Activated T-helper 1 cell treated with Interleukin-2 at 50 U/mL for 16 hours (primary cell): ENCODE results near the gene DTYMK.

Experiments
- DNase-seq: peaks from one replicate; pipeline ENCODE4 v3.0.0-alpha.2; 2020; ENCODE audit warnings: low read depth

Gene DTYMK

DNA sequence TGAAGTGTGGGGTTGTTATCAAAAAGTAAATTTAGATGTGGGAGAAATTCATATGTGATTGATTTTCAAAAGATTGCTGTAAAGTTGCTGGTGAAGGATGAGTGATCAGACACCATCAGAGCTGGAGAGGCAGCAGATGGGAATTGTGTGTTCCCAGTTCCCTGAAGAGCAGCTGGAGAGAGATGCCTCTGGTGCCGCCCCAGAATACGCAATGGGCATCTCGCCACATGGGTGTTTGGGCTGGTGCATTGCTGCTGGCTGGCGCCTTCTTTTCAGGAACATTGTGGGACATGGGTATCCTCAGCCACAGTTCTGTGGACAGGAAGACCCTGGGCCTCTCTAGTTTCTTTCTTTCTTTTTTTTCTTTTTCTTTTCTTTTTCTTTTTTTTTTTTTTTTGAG is 37.2 kb downstream of the DTYMK start:
- no peak for DNase-seq

DNA sequence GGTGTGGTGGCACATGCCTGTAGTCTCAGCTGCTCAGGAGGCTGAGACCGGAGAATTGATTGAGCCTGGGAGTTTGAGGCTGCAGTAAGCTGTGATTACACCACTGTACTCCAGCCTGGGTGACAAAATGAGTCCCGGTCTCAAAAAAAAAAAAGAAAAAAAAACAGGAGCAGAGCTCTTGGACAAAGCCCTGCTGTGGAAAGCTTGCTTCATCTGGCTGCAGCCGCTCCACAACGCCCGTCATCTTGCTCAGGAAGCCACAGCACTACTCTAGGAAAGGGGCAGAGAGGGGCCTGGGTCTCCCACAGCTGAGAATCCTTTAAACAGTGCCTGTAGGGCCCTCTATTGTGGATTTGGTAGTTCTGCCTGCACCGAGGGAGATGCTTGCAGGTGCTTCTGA is 38.2 kb downstream of the DTYMK start:
- no peak for DNase-seq

DNA sequence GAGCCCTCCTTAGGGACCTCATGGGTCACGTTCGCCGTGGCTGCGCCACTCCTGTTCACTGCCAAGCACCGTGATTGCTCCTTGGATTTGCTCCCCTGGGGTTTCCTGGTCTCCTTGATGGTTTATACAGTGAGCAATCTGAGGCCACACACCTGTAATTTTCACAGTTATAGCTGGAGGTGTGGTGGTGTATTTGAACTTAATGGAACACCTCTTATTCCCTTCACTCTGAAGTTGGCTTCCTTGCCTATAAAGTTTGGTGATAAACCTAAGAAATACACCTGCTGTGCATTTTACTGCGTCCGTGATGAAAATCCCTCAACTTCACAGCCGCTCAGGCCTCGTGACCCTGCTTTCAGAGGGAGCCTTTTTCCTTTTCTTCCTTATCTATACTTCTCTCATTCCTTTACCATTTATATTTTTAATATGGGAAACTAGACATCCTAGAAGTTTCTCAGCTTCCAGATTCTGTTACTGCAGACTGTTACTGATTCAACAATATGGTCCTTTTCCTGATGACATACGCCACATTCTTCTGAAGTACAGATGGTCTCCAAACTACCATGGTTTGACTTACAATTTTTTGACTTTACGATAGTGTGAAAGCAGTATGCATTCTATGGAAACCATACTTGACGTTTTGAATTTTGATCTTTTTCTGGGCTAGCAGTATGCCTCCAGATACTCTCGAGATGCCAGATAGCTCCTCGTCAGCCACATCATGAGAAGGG is 40.5 kb downstream of the DTYMK start:
- no peak for DNase-seq

DNA sequence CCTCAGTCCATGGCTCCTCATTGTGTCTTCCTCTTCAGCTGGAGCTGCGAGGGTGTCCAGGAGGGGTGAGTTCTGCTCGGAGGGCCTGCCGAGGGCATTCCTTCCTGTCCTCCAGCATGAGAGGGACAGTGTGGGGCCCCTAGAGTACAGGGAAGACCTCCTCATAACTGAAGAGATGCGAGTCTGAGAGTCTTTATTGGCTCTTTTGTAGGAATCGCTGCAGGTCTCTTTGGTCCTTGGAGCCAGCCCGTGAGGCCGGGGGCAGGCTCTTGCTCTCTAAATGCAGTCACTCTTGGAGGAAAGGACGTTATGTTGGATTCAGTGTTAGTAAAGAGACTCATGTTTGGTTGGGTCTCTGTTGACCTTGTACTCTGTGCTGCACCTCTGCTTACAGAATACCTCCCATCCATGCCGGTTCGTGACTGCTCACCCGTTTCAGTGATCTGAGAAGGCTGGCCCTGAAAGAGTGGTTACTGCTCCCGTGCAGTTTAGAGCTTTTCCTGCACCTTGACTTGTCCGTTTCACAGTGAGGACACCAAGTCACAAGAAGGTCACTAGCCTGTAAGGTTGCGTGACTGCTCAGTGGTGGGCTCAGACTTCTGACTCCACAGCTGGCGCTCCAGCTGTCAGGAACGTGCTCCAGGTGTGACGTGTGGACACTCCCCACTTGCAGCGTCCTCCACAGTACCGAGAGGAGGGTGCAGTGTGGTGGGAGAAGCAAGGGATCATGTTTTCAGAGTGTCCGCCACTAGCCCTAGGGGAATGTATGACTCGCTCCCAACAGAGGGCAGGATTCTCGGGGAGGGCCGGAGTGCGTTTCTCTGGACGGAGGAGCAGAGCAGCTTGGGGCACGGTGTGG is 41.3 kb downstream of the DTYMK start:
- no peak for DNase-seq

DNA sequence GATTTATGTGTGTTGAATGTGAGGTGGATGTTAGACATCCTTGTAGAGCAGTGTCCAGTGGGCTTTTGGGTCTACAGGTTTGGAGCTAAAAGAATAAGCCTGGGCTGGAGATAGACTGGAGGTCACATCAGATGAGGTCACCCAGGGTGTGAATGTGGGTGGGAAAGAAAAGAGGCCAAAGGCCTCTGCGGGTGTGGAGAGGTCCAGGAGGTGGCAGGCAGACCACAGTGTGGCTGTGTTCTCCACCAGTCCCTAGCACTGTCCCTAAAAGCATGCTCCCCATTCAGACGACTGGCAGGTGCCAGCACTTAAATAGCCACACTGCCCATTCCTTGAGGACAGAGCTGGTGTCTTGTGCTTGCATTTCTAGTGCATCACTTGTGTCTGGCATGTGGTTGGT is 45.0 kb downstream of the DTYMK start:
- no peak for DNase-seq

DNA sequence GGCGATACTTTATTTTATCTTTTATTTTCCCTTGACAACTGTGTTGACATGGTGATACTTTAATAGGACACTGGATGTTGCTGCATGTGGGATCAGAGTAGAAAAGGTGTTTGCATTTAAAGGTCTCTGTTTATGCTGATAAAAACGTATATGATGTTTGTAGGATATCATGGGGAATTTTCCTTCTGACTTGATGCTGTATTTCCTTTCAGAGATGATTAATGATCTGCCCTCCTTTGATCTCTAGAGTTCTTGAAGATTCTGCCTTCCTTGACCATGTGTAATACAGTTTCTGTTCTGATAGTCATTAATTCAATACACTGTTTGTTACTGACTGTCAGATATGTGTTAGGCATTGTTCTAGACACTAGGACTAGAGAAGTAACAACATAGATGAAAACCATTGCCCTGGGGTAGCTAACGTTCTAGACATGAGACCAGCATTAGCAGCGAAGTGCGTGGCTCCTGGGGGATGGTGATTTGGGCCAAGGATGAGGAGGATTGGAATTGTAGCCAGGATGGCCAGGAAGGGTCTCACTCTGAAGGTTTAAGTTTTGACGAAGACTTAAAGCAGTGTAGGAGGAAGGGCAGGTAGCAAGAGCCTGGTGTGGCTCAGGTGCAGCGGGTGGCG is 46.3 kb downstream of the DTYMK start:
- DNase-seq, result no peak

DNA sequence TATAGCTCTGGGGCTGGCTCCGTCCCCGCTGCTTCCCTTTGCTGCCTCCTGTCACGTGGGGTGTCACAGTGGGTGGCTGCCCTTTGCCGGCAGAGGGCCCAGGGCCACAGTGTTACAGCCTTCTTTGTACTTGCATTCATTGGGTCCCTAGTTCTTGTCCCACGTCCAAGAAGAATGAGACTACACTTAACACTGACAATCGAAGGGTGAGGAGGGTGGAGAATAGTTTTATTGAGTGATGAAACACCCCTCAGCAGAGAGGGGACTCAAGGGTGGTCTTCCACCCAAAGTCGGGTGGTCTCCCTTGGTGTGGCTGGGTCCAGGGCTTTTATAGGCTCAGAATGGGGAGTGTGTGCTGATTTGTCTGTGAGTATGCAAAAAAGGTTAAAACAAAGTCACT is 47.2 kb downstream of the DTYMK start:
- no peak for DNase-seq

DNA sequence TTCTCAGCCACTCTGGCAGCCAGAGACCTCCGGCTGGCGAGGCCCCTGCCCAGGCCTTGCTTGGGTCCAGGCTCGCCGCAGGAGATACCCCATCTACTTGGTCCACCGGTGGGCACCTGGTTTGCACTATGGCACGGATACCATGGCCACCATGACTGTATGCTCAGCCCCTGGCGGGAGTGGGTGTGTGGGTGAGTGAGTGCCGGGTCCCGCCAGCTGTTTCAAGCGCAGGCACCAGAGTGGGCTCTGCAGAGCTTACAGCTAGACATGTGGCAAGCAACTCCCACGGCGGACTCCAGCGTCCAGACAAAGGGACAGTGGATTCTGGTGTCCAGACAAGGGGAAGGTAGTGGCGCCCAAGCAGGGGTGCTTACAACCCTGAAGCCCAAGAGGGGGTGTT is 47.7 kb downstream of the DTYMK start:
- DNase-seq, result no peak

DNA sequence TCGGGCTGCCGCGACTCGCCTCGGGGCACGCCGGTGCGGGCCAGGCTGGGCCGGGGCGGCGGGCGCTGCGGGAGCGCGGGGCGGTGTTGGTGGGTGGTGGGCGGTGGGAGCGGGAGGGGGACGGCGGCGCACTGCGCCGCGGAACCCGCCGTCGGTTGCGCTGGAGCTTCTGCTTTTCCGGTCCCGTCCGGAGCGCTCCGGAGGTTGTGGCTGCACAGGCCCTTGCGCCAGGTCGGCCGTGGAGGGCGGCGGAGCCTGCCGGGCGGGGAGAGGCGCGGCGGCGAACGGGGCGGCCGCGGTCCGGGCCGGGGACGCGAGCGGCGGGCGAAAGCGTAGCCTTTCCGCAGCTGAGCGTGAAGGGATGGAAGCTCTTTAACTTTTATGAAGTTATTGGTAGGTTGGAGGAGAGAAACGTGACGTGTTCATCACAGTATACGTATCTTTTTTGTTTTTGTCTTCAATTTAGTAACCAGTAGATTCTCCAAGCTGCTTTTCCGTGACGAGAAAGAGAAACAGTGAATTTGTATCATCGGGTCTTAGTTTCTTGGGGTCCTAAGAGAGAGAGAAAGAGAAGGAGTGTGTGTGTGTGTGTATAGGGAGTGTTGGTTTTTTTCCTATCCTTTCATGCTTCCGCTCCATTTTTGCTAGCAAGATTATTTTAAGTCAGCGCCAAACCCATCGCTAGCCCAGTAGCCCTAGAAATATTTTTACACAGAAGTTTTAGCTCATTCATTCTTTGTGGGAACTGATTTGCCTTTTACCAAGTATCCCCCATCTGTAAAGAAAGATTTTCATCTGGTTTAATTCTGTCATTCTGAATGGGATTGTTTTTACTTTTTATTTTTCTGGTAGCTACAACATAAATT is 48.6 kb downstream of the DTYMK start:
- no peak for DNase-seq

DNA sequence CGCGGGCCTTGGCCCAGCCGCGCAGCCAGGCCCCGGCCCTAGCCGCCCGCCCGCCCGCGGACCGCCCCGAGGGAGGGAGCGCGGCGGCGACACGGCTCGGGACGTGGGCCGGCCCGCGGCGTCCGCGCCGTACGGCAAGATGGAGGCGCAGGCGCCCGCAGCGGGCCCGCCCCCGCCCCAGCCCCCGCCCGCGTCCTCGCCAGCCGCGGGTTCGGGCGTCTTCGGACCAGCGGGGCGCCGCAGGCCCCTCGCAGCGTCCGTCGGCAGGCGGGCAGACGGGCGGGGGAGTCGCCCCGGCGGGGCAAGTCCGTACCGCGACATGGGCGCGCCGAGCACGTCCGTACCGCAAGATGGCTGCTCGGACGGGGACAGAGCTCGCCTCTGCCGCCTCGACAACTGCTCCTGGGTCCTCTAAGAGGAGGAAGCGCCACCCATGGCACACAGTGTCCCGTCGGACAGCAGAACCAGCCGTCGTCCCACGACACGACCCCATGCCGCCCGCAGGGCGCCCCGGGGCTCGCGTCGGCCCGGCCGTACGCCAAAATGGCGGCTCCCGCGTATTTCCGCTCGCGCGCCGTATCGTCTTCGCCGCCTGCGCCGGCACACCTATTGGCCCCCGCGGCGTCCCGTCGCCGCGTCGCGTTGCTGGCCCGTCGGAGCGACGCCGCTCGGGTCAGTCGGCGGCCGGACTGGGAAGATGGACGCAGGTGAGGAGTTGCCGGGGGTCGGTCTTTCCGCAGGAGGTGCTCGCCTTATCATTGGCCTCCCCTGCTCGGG is 49.4 kb downstream of the DTYMK start, which contains the start of the genes ATG4B and THAP4:
Gene ATG4B, plus strand, starts transcription at position 676 of the 777 bp plus-strand sequence. Its CDS starts 22 bp downstream, at position 698.
Gene THAP4, minus strand, starts transcription at position 141 of the 777 bp plus-strand sequence. CDS start 141 bp downstream, outside the sequence.
- DNase-seq, result peak; percentile 64

DNA sequence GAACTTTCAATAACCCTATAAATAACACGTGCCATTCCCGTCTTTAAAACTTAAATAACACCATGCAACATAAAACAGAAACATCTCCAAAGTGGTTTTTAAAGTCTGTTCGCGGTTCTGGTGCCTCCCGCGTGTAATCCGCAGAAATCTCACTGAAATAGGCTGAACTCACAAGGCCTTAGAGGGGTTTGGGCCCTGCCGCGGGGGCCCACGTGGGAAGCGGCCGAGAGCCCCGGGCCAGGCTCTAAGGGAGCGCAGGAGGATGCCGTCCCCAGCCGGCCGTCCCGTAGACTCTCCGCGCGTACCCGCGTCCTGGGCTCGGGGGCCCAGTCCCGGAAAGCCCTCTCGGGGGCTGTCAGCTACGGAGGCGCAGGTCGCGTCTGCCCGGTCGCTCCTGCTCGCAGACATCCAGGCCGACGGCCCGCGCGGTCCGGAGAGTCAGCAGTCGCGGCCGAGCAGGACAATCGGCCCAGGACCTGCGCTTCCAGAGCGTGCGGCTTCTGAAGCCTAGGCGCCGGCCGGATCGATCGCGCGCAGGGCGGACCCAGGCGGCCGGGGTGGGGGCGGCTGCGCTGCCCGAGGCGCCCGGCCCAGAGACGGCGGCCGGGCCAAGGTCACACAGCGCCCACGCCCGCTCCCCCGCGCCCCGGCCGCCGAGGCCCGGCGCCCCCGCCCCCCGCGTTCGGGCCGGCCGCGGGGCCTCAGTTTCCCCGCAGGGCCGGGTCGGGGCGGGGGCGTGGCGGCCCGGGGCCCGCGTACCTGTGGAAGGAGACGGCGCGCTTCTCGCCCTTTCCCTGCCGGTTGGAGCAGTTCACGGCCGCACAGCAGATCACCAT is 50.2 kb downstream of the DTYMK start:
- peak; percentile 11 for DNase-seq

DNA sequence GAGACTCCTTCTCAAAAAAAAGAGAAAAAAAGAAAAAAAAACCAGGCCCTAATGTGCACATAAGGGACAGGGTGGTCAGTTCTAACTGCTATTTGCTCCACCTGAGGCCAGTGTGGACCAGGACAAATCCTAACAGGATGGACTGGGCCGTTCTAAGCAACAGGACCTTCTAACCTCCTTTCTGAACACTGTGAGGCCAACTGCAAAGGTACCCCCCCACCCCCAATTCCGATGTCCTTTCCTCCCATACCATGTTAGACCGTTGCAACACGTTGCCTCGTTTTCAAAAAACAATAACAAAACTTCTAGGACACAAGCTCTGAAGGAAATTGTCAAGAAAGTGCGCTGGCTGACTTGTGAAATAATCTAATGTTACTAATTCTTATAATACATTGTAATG is 50.9 kb downstream of the DTYMK start:
- no peak for DNase-seq

DNA sequence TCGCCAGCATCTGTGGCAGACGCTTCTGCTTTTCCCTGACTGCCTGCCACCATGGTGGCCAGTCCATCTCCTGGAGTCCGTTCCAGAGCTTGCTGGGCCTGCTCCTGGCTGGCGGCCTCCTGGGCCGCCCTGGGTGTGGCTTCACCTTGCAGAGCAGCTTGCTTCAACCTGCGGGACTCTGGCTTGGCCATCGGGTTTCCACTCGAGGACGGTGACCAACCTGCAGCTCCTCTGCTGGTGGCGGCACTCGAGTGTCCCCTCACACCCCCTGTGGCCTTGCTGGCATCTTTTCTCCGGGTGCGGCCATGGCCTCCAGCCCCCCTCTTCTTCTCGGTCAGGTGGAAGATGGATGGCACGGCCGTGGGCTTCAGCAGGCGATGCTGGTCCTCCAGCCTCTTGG is 53.1 kb downstream of the DTYMK start:
- no peak for DNase-seq

DNA sequence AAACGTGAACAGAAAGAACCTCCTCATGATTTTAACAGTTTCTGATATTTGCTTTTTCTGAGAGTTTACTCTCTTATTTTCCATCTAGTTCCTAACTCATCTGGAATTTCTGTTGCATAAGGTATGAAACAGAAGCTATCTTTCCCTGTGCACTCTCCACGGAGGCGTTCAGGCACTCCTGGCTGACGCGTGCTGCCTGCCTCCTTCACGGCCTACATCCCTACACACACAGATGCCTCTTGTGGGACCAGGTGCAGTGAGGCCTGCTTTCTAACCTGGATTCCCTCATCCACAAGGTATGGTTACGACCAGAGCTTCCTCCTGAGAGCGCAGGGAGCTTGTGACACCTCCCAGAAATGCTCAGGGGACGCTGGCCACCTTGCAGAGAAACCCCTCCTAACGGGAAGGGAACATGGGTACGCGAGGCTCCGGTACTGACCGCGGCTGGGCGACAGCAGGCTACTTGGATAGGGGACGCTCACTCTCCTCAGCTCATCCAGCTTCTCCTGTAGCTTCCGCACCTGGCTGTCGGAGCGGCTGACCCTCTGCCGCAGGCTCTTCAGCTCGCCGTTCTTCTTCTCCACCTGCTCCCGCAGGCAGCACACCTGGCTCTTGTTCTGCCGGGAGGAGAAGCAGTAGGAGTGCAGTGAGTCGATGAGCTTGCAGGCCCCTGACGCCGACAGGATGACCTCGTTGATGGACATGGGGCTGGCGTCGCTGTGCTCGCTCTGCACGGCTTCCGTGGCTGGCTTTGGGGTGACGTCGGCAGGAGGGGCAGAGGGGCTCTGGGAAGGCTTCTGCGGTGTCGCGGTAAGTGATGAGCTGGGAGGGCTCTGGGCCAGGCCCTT is 53.9 kb downstream of the DTYMK start:
- DNase-seq, result no peak

DNA sequence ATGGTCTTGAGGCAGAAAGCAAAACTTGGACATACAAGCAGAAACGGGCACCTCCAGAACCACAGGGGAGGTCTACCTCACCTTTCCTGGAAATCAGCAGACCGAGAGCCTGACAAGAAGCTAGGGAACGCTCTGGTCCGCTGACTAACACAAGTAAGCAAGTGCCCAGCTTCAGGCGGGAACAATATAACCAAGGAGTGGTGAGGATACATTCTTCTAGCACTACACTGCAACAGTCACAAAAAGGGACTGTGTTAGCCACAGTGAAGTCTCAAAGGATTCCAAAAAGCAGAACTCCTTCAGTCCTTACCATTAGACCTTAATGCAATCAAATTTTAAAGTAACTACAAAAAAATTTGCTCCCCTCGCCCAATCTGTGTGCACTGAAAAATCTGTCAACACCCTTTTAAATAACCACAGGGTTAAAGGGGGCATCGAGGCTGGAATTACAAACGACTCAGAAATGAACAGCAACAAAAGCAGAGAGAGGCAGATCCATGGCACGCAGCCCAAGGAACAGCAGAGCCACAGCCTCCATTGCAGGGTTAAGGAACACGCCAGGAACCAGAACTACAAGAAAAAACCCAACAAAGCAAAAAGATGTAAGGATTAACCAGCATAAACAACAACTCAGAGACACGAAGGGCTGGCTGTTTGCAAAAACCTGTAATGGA is 56.7 kb downstream of the DTYMK start:
- no peak for DNase-seq

DNA sequence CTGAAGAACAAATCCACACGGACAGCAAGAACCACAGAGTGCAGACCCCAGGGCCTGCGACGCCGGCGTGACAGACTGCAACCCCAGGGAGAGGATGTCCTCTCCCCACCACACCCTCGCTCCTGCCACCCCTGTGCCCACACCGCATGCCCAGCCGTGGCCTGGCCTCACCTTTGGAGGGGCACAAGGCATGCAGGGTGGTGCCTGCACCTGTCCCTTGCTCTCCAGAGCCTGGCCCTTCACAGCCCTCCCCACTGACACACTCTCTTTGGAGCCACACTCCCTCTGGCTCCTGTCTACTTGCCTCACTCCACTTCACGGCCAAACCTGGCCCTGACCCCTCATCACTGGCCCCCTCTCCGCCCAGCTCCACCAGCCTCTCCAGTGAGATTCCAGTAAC is 58.9 kb downstream of the DTYMK start:
- DNase-seq, result no peak
